ENCODE measurements around the gene FOXG1. TPM values are rescaled to one million over a fixed set of nuclear protein-coding genes. Genes with fewer than 3 reads are reported as not detected.
A peak's percentile ranks its signal among the peaks of the same experiment; 100 is the strongest.

Gene FOXG1
- polyA plus RNA-seq, 1 donor (not counting 4 experiments of a cell fraction or from before 2014, with no cell fraction given): not detected

GRCh38 chr14:28765831-28766468, 637 bp upstream of the FOXG1 start:
- H3K9me1 ChIP-seq (ENCODE audit: control insufficient read depth, extremely low read depth, insufficient read depth, low read length): no peaks in the 10 kb centered on the region
- DNase-seq (ENCODE audit: low read depth, low spot score) (no peak), FAIRE-seq (no peak)
- TF ChIP-seq CTCF (optimal IDR thresholded peaks at IDR 0.05 in 1 of 3, IDR thresholded peaks at IDR 0.05 in 1 of 3, conservative IDR thresholded peaks at IDR 0.05 in 1 of 3; ENCODE audit: extremely low read depth in 1 of 3, insufficient read depth in 2 of 3, low read length in 3 of 3) (no peak), EZH2 (IDR thresholded peaks at IDR 0.05; ENCODE audit: low read length) (peak; percentile 80)
- H3K27me3 ChIP-seq (ENCODE audit: control insufficient read depth, extremely low read depth, insufficient read depth, low read length): peaks cover 71% of the 10 kb centered on the region
- no peaks in the 10 kb centered on the region for H3K4me1 ChIP-seq (ENCODE audit: control insufficient read depth, extremely low read depth, insufficient read depth, low read length)
- H4K20me1 ChIP-seq (ENCODE audit: control insufficient read depth, extremely low read depth, insufficient read depth, low read length): peaks cover 5% of the 10 kb centered on the region
- peaks cover 7% of the 10 kb centered on the region for H3K9me3 ChIP-seq (ENCODE audit: control insufficient read depth, low read depth, low read length)
- H3K4me2 ChIP-seq (ENCODE audit: control insufficient read depth, extremely low read depth, insufficient read depth, low read depth, low read length): peak overlapping the region; percentile 32
- no peak overlapping the region for H3K4me3 ChIP-seq (ENCODE audit: control insufficient read depth in 2 of 3, extremely low read depth in 1 of 3, insufficient read depth in 2 of 3, low read depth in 1 of 3, low read length in 3 of 3)
- dilution Hi-C loops (cut with MboI; ENCODE audit: extremely low pct_ligation_motif_present, low sequenced_read_pairs): loop anchor here (25.0 kb wide), 1 partner anchor 771 kb away; no protein-coding TSS in a partner anchor
- H3K79me2 ChIP-seq (ENCODE audit: control insufficient read depth, insufficient read depth, low read length): no peaks in the 10 kb centered on the region
- H3K9ac ChIP-seq (ENCODE audit: control insufficient read depth, extremely low read depth, insufficient read depth, low read length): no peak overlapping the region
- no peak overlapping the region for H2AFZ ChIP-seq (ENCODE audit: control insufficient read depth, low read length)
- no peak overlapping the region for H3K27ac ChIP-seq (ENCODE audit: control insufficient read depth, insufficient read depth, low read length)
- no peaks in the 10 kb centered on the region for H3K36me3 ChIP-seq (ENCODE audit: control insufficient read depth in 2 of 2, extremely low read depth in 1 of 2, insufficient read depth in 2 of 2, low read length in 2 of 2)

GRCh38 chr14:28767030-28767852, 654 bp downstream of the FOXG1 start:
- no peaks in the 10 kb centered on the region for H3K9me1 ChIP-seq (ENCODE audit: control insufficient read depth, extremely low read depth, insufficient read depth, low read length)
- no peaks in the 10 kb centered on the region for H3K79me2 ChIP-seq (ENCODE audit: control insufficient read depth, insufficient read depth, low read length)
- H3K27me3 ChIP-seq (ENCODE audit: control insufficient read depth, extremely low read depth, insufficient read depth, low read length): peaks cover 62% of the 10 kb centered on the region
- no peaks in the 10 kb centered on the region for H3K4me1 ChIP-seq (ENCODE audit: control insufficient read depth, extremely low read depth, insufficient read depth, low read length)
- peak; percentile 68 for TF ChIP-seq EZH2 (IDR thresholded peaks at IDR 0.05; ENCODE audit: low read length)
- TF ChIP-seq CTCF (optimal IDR thresholded peaks at IDR 0.05 in 1 of 3, IDR thresholded peaks at IDR 0.05 in 1 of 3, conservative IDR thresholded peaks at IDR 0.05 in 1 of 3; ENCODE audit: extremely low read depth in 1 of 3, insufficient read depth in 2 of 3, low read length in 3 of 3): no peak
- H3K9ac ChIP-seq (ENCODE audit: control insufficient read depth, extremely low read depth, insufficient read depth, low read length): no peak overlapping the region
- no peaks in the 10 kb centered on the region for H3K36me3 ChIP-seq (ENCODE audit: control insufficient read depth in 2 of 2, extremely low read depth in 1 of 2, insufficient read depth in 2 of 2, low read length in 2 of 2)
- H3K9me3 ChIP-seq (ENCODE audit: control insufficient read depth, low read depth, low read length): peaks cover 7% of the 10 kb centered on the region
- dilution Hi-C loops (cut with MboI; ENCODE audit: extremely low pct_ligation_motif_present, low sequenced_read_pairs): loop anchor here (25.0 kb wide), 1 partner anchor 770 kb away; no protein-coding TSS in a partner anchor
- DNase-seq (ENCODE audit: low read depth, low spot score) (no peak), FAIRE-seq (no peak)
- no peak overlapping the region for H3K4me2 ChIP-seq (ENCODE audit: control insufficient read depth, extremely low read depth, insufficient read depth, low read depth, low read length)
- H4K20me1 ChIP-seq (ENCODE audit: control insufficient read depth, extremely low read depth, insufficient read depth, low read length): peaks cover 5% of the 10 kb centered on the region
- no peak overlapping the region for H3K27ac ChIP-seq (ENCODE audit: control insufficient read depth, insufficient read depth, low read length)
- H2AFZ ChIP-seq (ENCODE audit: control insufficient read depth, low read length): no peak overlapping the region
- H3K4me3 ChIP-seq (ENCODE audit: control insufficient read depth in 2 of 3, extremely low read depth in 1 of 3, insufficient read depth in 2 of 3, low read depth in 1 of 3, low read length in 3 of 3): no peak overlapping the region
